Muscle of leg (tissue), 11 donors: ENCODE measurements around the gene GDPGP1. TPM values are rescaled to one million over a fixed set of nuclear protein-coding genes. Genes with fewer than 3 reads are reported as not detected.

ENCODE experiments used
- DNase-seq: peaks from one replicate; pipeline ENCODE4 v3.0.0; 2013
- H3K27ac ChIP-seq: one replicate; pipeline ENCODE4 v1.5.1; 2013; ENCODE audit warnings: mild to moderate bottlenecking, low read length, control low read depth
- H3K27me3 ChIP-seq: one replicate; pipeline ENCODE4 v1.6.1; 2013; ENCODE audit warnings: low read length; ENCODE audit not compliant: control insufficient read depth, insufficient read depth
- H3K36me3 ChIP-seq: one replicate; pipeline ENCODE4 v1.6.1; 2013; ENCODE audit warnings: low read length; ENCODE audit not compliant: control insufficient read depth, insufficient read depth
- H3K4me1 ChIP-seq: one replicate; pipeline ENCODE4 v1.6.1; 2013; ENCODE audit warnings: low read length; ENCODE audit not compliant: control insufficient read depth, insufficient read depth
- H3K4me3 ChIP-seq: one replicate; pipeline ENCODE4 v1.5.1; 2013; ENCODE audit warnings: low read length, control low read depth
- H3K9me3 ChIP-seq: replicated peaks from 2 replicates; pipeline ENCODE4 v1.6.1; 2013; ENCODE audit warnings: low read depth, low read length; ENCODE audit not compliant: control insufficient read depth
- WGBS: methylation state at CpG from one replicate; pipeline ENCODE4 v1.1.5; 2013; ENCODE audit warnings: missing lambda C conversion rate; ENCODE audit not compliant: insufficient coverage; 5-methylcytosine and 5-hydroxymethylcytosine counted together
- polyA plus RNA-seq, 8 donors: library from polyadenylated mRNA; unstranded; fragments of 120-200 nt; gene quantifications; one replicate each; pipeline versions ENCODE4 v1.2.1 to v1.2.3, GENCODE V29; 2013; ENCODE audit warnings: inconsistent platforms in 1 of 8, low replicate concordance in 1 of 8; ENCODE audit not compliant: insufficient read length in 8 of 8, insufficient read depth in 1 of 8
- total RNA-seq: library from RNA; stranded (reverse); fragments of 120-200 nt; gene quantifications from one replicate; pipeline ENCODE4 v1.2.4, GENCODE V29; 2013

The GDPGP1 gene
- total and polyA plus RNA-seq, 9 donors, result 1.5 to 3.8 (median 2.7) TPM

DNA sequence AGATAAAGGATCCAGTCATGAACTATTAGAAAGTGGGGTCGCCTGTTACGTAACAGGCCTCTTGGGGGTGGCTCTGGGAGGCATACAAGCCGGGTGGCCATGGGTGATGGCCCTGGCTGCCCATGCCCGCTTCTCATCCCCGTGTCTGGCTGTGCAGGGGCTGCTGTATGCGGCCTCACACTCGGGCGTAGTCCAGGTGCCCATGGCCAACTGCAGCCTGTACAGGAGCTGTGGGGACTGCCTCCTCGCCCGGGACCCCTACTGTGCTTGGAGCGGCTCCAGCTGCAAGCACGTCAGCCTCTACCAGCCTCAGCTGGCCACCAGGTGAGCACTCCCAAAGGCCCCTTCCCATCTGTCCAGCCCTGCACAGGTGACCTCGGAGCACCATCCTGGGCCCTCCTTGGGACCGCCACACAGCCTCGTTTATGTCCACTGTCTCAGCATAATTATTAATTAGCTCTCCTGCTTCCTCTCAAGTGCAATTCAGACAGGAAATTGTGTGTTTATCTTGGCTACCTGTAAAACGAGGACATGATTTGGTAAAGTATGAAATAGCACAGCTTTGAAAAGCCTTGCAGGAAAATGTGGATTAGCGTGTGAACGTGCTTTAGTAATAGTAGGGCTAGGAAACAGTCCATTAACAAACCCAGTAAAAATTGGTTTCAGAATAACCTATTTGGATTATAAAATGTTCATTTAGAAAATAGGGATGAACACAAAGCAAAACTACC lies 8.3 kb upstream of the GDPGP1 start:
- no peak overlapping the region for H3K4me3 ChIP-seq
- H3K9me3 ChIP-seq, result no peaks in the 10 kb centered on the region
- H3K36me3 ChIP-seq, result peaks cover 52% of the 10 kb centered on the region
- peaks cover 7% of the 10 kb centered on the region for H3K4me1 ChIP-seq
- no peaks in the 10 kb centered on the region for H3K27me3 ChIP-seq
- H3K27ac ChIP-seq, result no peak overlapping the region
- 91% methylated on average over 13 of the region's 18 CpGs for WGBS
- DNase-seq, result no peak

DNA sequence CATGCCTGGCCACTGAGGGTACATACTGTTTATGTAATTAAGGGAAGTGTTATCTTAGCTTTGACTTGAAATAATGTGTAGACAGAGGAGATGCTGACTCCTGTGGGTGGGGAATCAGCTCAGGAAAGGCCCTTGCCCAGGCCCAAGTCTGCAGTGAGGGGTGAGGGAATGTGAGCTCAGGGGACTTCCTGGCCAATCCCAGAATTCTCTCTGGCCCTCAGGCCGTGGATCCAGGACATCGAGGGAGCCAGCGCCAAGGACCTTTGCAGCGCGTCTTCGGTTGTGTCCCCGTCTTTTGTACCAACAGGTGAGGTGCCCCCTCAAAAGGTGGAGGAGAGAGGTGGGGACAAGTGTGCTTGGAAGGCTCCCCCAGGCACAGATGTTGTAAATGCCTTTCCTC lies 6.7 kb upstream of the GDPGP1 start:
- no peaks in the 10 kb centered on the region for H3K27me3 ChIP-seq
- H3K27ac ChIP-seq, result no peak overlapping the region
- no peaks in the 10 kb centered on the region for H3K9me3 ChIP-seq
- WGBS, result 70% methylated on average over 3 of the region's 7 CpGs
- no peak overlapping the region for H3K4me3 ChIP-seq
- no peaks in the 10 kb centered on the region for H3K4me1 ChIP-seq
- peaks cover 62% of the 10 kb centered on the region for H3K36me3 ChIP-seq
- DNase-seq, result no peak

DNA sequence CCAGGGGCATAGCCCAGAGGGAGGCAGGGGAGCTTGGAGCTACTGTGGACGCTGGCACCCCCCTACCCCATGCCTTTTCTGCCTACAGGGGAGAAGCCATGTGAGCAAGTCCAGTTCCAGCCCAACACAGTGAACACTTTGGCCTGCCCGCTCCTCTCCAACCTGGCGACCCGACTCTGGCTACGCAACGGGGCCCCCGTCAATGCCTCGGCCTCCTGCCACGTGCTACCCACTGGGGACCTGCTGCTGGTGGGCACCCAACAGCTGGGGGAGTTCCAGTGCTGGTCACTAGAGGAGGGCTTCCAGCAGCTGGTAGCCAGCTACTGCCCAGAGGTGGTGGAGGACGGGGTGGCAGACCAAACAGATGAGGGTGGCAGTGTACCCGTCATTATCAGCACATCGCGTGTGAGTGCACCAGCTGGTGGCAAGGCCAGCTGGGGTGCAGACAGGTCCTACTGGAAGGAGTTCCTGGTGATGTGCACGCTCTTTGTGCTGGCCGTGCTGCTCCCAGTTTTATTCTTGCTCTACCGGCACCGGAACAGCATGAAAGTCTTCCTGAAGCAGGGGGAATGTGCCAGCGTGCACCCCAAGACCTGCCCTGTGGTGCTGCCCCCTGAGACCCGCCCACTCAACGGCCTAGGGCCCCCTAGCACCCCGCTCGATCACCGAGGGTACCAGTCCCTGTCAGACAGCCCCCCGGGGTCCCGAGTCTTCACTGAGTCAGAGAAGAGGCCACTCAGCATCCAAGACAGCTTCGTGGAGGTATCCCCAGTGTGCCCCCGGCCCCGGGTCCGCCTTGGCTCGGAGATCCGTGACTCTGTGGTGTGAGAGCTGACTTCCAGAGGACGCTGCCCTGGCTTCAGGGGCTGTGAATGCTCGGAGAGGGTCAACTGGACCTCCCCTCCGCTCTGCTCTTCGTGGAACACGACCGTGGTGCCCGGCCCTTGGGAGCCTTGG lies 5.9 kb upstream of the GDPGP1 start:
- H3K4me3 ChIP-seq, result no peak overlapping the region
- H3K9me3 ChIP-seq, result no peaks in the 10 kb centered on the region
- H3K36me3 ChIP-seq, result peaks cover 62% of the 10 kb centered on the region
- DNase-seq, result no peak
- H3K4me1 ChIP-seq, result peaks cover 5% of the 10 kb centered on the region
- no peak overlapping the region for H3K27ac ChIP-seq
- H3K27me3 ChIP-seq, result no peaks in the 10 kb centered on the region
- 88% methylated on average over 37 of the region's 38 CpGs for WGBS

DNA sequence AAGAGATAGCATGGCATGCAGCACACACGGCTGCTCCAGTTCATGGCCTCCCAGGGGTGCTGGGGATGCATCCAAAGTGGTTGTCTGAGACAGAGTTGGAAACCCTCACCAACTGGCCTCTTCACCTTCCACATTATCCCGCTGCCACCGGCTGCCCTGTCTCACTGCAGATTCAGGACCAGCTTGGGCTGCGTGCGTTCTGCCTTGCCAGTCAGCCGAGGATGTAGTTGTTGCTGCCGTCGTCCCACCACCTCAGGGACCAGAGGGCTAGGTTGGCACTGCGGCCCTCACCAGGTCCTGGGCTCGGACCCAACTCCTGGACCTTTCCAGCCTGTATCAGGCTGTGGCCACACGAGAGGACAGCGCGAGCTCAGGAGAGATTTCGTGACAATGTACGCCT lies 5.0 kb upstream of the GDPGP1 start:
- DNase-seq, result no peak
- Histone ChIP-seq H3K36me3 (peaks cover 55% of the 10 kb centered on the region), H3K4me3 (no peak overlapping the region), H3K9me3 (no peaks in the 10 kb centered on the region), H3K4me1 (peaks cover 7% of the 10 kb centered on the region), H3K27me3 (no peaks in the 10 kb centered on the region), H3K27ac (no peak overlapping the region)
- 91% methylated on average over 14 of the region's 15 CpGs for WGBS

DNA sequence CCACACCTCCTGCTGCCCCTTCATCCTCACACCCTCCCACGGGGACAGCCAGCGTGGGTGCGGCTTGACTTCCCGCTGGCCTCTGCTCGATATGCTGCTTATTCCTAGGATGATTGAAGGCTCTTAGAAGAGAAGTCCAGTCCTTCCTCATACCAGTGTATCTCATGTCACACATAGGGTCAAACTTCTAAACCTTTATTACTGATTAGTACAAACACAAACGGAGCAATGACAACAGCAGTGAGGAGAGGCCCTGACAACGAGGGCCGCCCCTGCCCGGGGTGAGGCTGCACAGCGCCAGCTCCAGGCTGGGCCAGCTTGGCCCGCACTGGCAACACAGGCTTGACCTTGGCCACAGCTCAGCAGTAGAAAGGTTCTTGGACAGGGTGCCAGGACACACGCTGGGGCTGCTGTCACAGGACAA lies 3.9 kb upstream of the GDPGP1 start:
- WGBS, result 83% methylated on average over 12 of the region's 12 CpGs
- DNase-seq, result no peak
- Histone ChIP-seq H3K9me3 (no peaks in the 10 kb centered on the region), H3K4me3 (no peak overlapping the region), H3K27ac (no peak overlapping the region), H3K27me3 (no peaks in the 10 kb centered on the region), H3K36me3 (peaks cover 46% of the 10 kb centered on the region), H3K4me1 (peaks cover 16% of the 10 kb centered on the region)

DNA sequence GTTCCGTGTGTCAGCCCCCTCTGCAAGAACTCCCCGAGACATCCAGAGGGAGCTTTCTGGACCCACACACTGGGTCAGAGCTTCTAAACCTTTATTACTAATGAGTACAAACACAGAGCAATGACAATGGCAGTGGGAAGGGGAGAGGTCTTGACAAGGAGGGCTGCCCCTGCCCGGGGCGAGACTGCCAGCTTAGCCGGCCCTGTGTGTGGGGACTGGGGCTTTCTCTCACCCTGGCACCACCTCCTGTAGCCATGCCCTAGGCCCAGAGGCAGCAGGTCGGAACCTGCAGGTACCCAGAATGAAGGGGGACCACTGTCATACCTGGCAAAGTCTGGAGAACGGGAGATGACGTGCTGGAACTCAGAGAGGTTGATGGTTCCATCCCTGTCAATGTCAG lies 3.4 kb upstream of the GDPGP1 start:
- Histone ChIP-seq H3K36me3 (peaks cover 41% of the 10 kb centered on the region), H3K27ac (no peak overlapping the region)

DNA sequence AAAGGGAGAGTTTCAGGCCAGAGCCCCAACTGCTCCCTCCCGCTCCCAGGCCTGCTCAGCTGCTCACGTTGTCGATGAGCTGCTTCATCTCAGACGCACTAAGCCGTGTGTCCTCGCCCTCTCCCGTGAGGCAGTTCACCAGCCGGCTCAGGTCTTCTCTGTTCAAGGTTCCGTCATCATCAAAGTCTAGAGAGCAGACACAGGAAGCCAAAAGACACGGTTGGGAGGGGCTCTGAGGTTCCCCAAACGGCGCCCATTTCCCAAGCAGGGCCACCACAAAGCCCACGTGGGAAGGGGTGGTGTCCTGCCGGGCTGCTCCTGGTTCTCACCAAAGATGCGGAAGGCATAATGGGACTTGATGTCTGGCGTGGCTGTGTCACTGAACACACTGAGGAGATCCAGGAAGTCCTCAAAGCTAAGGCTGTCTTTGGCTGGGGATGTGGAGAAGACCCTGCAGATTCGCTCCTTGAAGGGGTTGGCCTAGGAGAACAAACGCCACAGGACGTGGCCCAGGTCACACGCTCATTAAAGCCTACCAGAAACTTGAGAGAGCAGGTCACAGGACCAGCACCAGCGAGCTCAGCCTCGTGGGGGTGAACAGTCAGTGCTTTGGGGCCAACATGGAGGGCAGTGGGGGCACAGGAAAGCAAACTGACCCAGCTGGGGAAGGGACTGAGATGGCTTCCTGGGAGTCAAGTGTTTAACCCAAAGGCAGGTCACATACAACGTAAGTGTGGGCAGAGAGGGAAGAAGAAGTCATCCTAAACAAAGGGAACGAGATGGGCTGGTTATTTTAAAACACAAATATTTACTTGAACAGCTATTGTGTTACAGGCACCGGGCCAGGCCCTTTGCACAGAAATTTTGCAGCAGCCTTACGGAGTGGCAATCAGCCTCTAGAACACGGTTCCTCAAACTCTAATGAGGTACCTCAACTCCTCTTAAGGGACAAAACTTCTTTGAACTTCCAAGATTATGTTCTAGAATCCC lies 2.7 kb upstream of the GDPGP1 start:
- Histone ChIP-seq H3K36me3 (peaks cover 38% of the 10 kb centered on the region), H3K4me3 (no peak overlapping the region), H3K4me1 (peaks cover 16% of the 10 kb centered on the region), H3K27me3 (no peaks in the 10 kb centered on the region), H3K27ac (no peak overlapping the region), H3K9me3 (no peaks in the 10 kb centered on the region)
- peak; percentile 21 for DNase-seq
- 66% methylated on average over 19 of the region's 27 CpGs for WGBS

More for the DNA sequence above, 3.4 kb upstream of the GDPGP1 start:
- Histone ChIP-seq H3K4me1 (peaks cover 16% of the 10 kb centered on the region), H3K4me3 (no peak overlapping the region), H3K27me3 (no peaks in the 10 kb centered on the region), H3K9me3 (no peaks in the 10 kb centered on the region)
- WGBS, result 89% methylated on average over 3 of the region's 8 CpGs
- DNase-seq, result no peak

DNA sequence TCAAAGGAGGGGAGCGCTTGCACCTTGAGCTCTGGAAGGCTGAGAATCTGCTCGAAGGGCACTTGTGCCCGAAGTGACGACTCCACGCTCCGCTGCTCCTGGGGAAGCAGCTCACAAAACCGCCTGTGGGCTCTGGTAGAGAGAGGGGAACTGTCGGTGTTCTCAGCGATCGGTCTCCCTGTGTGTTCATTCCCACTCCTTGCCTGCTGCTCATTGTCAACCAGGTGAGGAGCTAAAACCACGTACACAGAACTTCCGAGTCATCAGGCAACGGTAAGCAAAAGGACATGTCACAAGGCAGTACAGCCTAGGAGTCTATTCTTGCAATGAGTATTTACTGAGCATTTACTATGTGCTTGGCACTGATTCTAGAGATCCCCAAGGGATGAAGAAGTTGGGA lies 1.8 kb upstream of the GDPGP1 start:
- H3K4me1 ChIP-seq, result peaks cover 16% of the 10 kb centered on the region
- WGBS, result 83% methylated on average over 12 of the region's 13 CpGs
- no peaks in the 10 kb centered on the region for H3K27me3 ChIP-seq
- no peaks in the 10 kb centered on the region for H3K9me3 ChIP-seq
- H3K4me3 ChIP-seq, result no peak overlapping the region
- H3K36me3 ChIP-seq, result peaks cover 38% of the 10 kb centered on the region
- no peak overlapping the region for H3K27ac ChIP-seq
- no peak for DNase-seq

DNA sequence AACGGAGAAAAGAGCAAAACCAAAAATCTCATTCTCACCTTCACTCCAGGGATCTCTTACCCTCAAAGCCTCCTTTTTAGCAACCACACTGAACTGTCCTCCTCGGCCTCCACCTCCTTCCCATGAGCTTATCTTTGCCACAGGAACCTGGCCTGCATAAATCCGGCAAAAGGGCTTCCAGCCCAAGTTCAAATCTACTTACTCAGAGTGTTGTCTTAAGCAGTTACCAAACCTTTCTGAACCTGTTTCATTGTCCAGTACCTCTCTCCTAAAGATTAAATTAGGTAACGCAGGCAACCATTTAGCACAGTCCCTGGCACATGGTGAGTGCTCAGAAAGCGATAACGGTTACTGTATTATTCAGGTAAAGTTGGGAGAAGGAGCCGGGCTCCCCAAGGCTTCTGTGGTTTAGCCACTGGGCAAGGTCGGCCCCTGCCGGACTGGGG lies 1.0 kb upstream of the GDPGP1 start:
- H3K4me1 ChIP-seq, result peaks cover 16% of the 10 kb centered on the region
- no peak for DNase-seq
- peaks cover 31% of the 10 kb centered on the region for H3K36me3 ChIP-seq
- WGBS, result 16% methylated on average over 8 of the region's 9 CpGs
- H3K27ac ChIP-seq, result peak overlapping the region; percentile 82
- H3K9me3 ChIP-seq, result no peaks in the 10 kb centered on the region
- H3K27me3 ChIP-seq, result no peaks in the 10 kb centered on the region
- H3K4me3 ChIP-seq, result peak overlapping the region; percentile 89
